ENCODE measurements around the gene GAD1.

- no peak for TF ChIP-seq CTCF (IDR thresholded peaks at IDR 0.05)
- TF ChIP-seq POLR2A (IDR thresholded peaks at IDR 0.05): no peak
Observed at GRCh38 chr2:170829036-170829435, 12.3 kb downstream of the GAD1 start.
